RWPE2 (cell line): ENCODE results near the gene TNK2.
"Not testable (repeated sequence)": the region's sequence is repeated elsewhere in the genome, so short reads cannot be mapped to it uniquely, and the experiment has no call there.

Source experiments
- ATAC-seq: fragments of 200-7000 bp; cut with Tn5 transposase; 3 replicates; pipeline ENCODE4 v1.9.1; 2021; ENCODE audit warnings: low read depth
- DNase-seq: peaks from one replicate; pipeline ENCODE4 v3.0.0-alpha.2; 2020; ENCODE audit warnings: low spot score
- H3K27ac ChIP-seq: fragments of 450-650 bp; 2 replicates; pipeline ENCODE4 v1.5.1; 2017; ENCODE audit warnings: mild to moderate bottlenecking; ENCODE audit not compliant: poor library complexity, severe bottlenecking
- H3K27me3 ChIP-seq: fragments of 250-450 bp; sonication (Bioruptor Pico); 2 replicates; pipeline ENCODE4 v1.5.1; 2021; ENCODE audit warnings: mild to moderate bottlenecking, moderate library complexity; ENCODE audit not compliant: insufficient read depth, poor library complexity, severe bottlenecking
- H3K36me3 ChIP-seq: fragments of 250-450 bp; sonication (Bioruptor Pico); 2 replicates; pipeline ENCODE4 v1.5.1; 2020; ENCODE audit warnings: low read depth, mild to moderate bottlenecking, moderate library complexity
- H3K4me1 ChIP-seq: fragments of 250-450 bp; sonication (Bioruptor Pico); 2 replicates; pipeline ENCODE4 v1.5.1; 2021; ENCODE audit warnings: mild to moderate bottlenecking, moderate library complexity; ENCODE audit not compliant: insufficient read depth, poor library complexity, severe bottlenecking
- H3K4me3 ChIP-seq: fragments of 250-450 bp; sonication (Bioruptor Pico); 2 replicates; pipeline ENCODE4 v1.5.1; 2021; ENCODE audit warnings: mild to moderate bottlenecking, moderate library complexity; ENCODE audit not compliant: severe bottlenecking
- H3K9me3 ChIP-seq: fragments of 250-450 bp; sonication (Bioruptor Pico); 2 replicates; pipeline ENCODE4 v1.5.1; 2021; ENCODE audit warnings: mild to moderate bottlenecking, moderate library complexity; ENCODE audit not compliant: severe bottlenecking
- TF ChIP-seq, protein P1 (sequence below): fragments of 450-650 bp; IDR thresholded peaks from one replicate; pipeline ENCODE4 v1.5.1; 2017; ENCODE audit warnings: mild to moderate bottlenecking, moderate library complexity; ENCODE audit not compliant: poor library complexity, severe bottlenecking

TNK2 gene

DNA sequence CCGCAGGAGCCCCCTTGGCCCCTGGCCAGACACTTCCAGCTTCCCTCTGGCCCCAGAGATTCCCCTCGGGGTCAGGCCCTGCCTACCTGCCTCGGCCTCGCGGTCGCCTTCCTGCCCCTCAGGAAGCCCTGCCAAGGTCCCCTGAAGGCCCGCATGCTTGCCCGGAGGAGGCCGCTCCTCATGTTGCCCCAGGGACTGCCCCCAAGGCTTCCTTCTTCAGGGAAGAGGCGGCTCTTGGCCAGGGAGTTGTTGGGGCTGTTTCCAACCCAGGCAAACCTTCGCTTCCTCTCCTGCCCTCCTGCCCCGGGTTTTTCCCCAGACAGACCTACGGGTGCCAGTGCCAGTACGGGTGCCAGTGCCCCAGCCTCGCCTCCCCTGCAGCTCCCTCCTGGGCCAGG, 83.2 kb downstream of the TNK2 start:
- ATAC-seq (no peak), DNase-seq (no peak)
- TF ChIP-seq, protein P1, sequence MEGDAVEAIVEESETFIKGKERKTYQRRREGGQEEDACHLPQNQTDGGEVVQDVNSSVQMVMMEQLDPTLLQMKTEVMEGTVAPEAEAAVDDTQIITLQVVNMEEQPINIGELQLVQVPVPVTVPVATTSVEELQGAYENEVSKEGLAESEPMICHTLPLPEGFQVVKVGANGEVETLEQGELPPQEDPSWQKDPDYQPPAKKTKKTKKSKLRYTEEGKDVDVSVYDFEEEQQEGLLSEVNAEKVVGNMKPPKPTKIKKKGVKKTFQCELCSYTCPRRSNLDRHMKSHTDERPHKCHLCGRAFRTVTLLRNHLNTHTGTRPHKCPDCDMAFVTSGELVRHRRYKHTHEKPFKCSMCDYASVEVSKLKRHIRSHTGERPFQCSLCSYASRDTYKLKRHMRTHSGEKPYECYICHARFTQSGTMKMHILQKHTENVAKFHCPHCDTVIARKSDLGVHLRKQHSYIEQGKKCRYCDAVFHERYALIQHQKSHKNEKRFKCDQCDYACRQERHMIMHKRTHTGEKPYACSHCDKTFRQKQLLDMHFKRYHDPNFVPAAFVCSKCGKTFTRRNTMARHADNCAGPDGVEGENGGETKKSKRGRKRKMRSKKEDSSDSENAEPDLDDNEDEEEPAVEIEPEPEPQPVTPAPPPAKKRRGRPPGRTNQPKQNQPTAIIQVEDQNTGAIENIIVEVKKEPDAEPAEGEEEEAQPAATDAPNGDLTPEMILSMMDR = no peak
- Histone ChIP-seq H3K4me3 (no peak overlapping the region), H3K27ac (no peak overlapping the region), H3K4me1 (peaks cover 10% of the 10 kb centered on the region), H3K9me3 (no peaks in the 10 kb centered on the region), H3K27me3 (no peaks in the 10 kb centered on the region), H3K36me3 (no peaks in the 10 kb centered on the region)

DNA sequence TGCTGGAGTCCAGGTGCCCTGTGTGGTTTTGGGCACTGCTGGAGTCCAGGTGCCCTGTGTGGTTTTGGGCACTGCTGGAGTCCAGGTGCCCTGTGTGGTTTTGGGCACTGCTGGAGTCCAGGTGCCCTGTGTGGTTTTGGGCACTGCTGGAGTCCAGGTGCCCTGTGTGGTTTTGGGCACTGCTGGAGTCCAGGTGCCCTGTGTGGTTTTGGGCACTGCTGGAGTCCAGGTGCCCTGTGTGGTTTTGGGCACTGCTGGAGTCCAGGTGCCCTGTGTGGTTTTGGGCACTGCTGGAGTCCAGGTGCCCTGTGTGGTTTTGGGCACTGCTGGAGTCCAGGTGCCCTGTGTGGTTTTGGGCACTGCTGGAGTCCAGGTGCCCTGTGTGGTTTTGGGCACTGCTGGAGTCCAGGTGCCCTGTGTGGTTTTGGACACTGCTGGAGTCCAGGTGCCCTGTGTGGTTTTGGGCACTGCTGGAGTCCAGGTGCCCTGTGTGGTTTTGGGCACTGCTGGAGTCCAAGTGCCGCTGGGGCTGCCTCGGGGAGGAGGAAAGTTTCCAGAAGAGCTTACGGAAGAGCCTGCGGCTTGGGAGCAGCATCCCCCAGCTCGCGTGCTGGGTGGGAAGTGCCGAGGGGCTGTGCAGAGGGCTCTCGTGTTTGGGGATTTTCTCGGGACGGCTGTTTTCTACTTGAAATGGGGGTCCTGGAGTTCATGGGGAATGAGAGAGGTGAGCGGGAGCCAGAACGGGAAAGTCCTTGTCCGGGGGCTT, 83.7 kb downstream of the TNK2 start:
- not testable (repeated sequence) for DNase-seq, H3K27me3 ChIP-seq, H3K9me3 ChIP-seq, H3K36me3 ChIP-seq, H3K27ac ChIP-seq, H3K4me1 ChIP-seq, H3K4me3 ChIP-seq, ATAC-seq

DNA sequence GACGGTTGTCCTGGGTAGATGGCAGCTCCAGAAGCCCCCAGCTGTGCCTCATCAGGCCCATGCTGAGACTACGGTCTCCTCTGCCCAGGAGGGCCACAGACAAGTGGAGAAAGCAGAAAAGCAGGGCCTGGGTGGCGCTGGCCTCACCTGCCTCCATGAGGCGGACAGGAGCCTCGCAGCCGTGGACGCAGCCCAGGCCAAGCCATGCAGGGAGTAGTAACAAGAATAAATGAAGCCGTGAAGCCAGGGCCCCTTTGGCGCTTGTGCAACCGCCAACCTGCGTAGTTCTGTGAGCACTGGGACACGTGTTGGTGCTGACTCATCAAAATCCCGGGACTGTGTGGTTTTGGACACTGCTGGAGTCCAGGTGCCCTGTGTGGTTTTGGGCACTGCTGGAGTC, 84.4 kb downstream of the TNK2 start:
- DNase-seq = no peak
- Histone ChIP-seq H3K27me3 (no peaks in the 10 kb centered on the region), H3K4me1 (peaks cover 10% of the 10 kb centered on the region), H3K27ac (no peak overlapping the region), H3K9me3 (no peaks in the 10 kb centered on the region), H3K36me3 (no peaks in the 10 kb centered on the region), H3K4me3 (no peak overlapping the region)
- peak; percentile 42; the same call in 2 of the 3 replicates for ATAC-seq
- TF ChIP-seq, protein P1 = no peak

DNA sequence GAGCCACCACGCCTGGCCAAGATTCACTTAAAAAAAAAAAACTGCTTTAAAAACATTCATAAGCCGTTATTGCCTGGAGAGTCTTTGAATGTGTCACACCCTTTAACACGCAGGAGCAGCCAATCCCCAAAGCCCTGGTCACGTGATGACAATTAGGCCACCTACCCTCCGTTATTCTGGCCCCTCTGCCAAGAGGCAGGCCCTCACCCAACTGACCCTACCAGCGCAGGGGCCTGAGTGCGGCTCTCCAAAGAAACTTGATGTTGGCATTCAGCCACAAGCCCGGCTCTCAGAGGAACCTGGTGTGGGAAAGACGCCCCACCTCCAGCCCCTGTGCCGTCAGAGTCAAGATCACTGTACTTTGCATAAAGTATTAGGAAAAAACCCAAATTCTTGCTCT, 85.1 kb downstream of the TNK2 start:
- no peak overlapping the region for H3K27ac ChIP-seq
- H3K9me3 ChIP-seq = no peaks in the 10 kb centered on the region
- TF ChIP-seq, protein P1 = no peak
- no peak for DNase-seq
- no peaks in the 10 kb centered on the region for H3K36me3 ChIP-seq
- no peak for ATAC-seq
- peaks cover 10% of the 10 kb centered on the region for H3K4me1 ChIP-seq
- no peaks in the 10 kb centered on the region for H3K27me3 ChIP-seq
- no peak overlapping the region for H3K4me3 ChIP-seq

DNA sequence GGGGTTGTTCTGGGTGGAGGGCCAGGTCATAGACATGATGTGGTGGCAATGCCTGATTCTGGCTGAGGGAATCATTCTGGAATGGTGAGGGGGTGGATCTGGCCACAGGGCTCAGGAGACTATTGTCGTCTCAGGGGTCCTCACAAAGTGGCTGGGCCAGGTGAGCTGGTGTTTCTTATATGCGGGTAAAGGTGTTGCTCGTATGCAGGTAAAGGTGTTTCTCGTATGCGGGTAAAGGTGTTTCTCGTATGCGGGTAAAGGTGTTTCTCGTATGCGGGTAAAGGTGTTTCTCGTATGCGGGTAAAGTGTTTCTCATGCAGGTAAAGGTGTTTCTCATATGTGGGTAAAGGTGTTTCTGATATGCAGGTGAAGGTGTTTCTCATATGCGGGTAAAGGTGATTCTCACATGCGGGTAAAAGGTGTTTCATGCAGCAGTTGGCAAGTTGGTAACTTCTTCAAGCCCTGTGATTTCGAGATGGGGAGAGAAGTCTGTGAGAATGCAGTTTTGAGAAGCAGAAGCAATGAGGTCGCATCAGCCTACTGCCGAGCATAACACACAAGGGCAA, 86.1 kb downstream of the TNK2 start:
- Histone ChIP-seq H3K9me3 (no peaks in the 10 kb centered on the region), H3K4me1 (peaks cover 10% of the 10 kb centered on the region), H3K36me3 (no peaks in the 10 kb centered on the region), H3K27me3 (no peaks in the 10 kb centered on the region), H3K4me3 (no peak overlapping the region), H3K27ac (no peak overlapping the region)
- ATAC-seq (no peak), DNase-seq (no peak)
- TF ChIP-seq, protein P1 = no peak
